Left ventricle myocardium superior (tissue), 1 donor: ENCODE results near the gene TICRR. TPM values are rescaled to one million over a fixed set of nuclear protein-coding genes. Genes with fewer than 3 reads are reported as not detected.
"Not testable (repeated sequence)": the region's sequence is repeated elsewhere in the genome, so short reads cannot be mapped to it uniquely, and the experiment has no call there.

Experiments used
- ATAC-seq: fragments of 200-7000 bp; cut with Tn5 transposase; one replicate; pipeline ENCODE4 v1.9.1; 2020; ENCODE audit warnings: mild to moderate bottlenecking, moderate library complexity
- DNase-seq: peaks from one replicate; pipeline ENCODE4 v3.0.0-alpha.2; 2020
- intact Hi-C: fragments of 100-400 bp; cut with micrococcal nuclease; formaldehyde crosslinking; loops from one replicate; pipeline ENCODE4 v1.11.0; 2022
- total RNA-seq: library from RNA; stranded (reverse); fragmentation: NEBNext Ultra II Directional; extraction: Animal tissue kit (Norgen Biotek cat#: 25700); gene quantifications from one replicate; pipeline ENCODE4 v1.2.1, GENCODE V29; 2021
- donor health status: DM: no; HTN: yes; CAD: no; lungs with severe emphysema.

Gene TICRR
- total RNA-seq, 1 donor from 2014 or later = 0.12 TPM

GRCh38 chr15:89566181-89566580 is 9.1 kb upstream of the TICRR start:
- DNase-seq = no peak
- no peak for ATAC-seq
- intact Hi-C loops = no loop called here

DNA sequence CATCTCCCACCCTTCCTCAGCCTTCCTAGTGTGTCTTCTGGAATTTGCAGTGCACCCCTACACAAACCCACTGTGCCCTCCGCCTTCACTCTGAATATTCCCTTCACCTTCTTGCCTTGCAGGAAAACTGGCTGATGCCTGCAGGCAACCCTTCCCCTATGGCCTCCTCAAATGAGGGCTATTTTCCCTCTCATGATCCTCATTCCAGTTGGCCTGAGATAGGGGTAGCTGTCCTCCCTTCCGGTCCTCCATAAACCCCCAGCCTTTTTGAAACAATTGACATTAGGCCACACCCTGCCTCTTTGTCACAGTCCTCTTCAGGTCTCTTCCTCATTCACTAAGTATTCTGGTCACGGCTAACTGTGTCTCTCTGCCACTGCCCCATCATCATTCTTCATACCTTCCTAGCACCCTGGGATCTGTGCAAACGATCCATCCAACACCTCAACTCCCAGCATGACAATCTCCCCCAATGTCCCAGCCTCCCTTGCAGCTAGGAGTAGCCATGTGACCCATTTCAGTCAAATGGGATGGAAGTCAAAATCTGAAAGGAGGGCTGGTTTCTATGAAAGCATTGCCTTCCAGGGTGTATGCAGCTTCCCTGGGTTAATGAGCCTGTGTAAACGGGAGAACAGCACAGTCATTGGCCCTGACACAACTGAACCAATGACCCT is 8.5 kb upstream of the TICRR start:
- no peak for DNase-seq
- intact Hi-C loops = no loop called here
- no peak for ATAC-seq

DNA sequence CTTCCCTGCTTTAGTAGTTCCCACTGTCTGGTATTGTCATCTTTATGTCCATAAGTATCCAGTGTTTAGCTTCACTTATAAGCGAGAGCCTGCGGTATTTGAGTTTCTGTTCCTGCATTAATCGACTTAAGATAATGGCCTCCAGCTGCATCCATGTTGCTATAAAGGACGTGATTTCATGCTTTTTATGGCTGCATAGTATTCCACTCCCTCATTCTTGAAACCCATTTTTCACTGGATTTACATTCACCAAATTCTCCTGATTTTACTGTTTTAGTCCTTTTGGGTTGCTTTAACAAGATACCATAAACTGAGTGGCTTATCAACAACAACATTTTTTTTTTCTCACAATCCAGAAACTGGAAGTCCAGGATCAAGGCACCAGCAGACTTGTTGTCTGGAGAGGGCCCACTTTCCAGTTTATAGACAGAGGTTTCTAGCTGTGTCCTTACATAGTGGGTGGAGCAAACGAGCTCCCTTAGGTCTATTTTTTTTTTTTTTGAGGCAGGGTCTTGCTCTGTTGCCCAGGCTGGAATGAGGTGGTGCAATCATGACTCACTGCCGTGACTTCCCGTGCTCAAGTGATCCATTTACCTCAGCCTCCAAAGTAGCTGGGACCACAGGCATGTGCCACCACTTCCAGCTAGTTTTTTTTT is 6.1 kb upstream of the TICRR start:
- intact Hi-C loops = no loop called here
- DNase-seq = no peak
- ATAC-seq = no peak

DNA sequence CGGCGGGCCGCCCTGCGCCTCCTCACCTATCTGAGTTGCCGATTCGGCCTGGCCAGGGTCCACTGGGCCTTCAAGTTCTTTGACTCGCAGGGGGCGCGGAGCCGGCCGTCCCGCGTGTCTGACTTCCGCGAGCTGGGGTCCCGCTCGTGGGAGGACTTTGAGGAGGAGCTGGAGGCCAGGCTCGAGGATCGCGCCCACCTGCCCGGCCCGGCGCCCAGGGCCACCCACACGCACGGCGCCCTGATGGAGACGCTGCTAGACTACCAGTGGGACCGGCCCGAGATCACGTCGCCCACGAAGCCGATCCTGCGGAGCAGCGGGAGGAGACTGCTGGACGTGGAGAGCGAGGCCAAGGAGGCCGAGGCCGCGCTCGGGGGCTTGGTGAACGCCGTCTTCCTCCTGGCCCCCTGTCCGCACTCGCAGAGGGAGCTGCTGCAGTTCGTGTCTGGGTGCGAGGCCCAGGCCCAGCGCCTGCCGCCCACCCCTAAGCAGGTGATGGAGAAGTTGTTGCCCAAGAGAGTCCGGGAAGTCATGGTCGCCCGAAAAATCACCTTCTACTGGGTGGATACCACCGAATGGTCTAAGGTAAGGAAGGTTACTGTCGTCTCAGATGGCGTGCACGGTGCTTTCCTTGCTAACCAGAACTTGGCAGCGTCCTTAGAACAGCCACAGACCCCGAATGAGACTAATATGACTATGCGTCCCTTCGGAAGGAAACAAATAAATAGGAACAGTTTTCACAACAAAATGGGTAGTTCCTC is 567 bp downstream of the TICRR start:
- ATAC-seq = no peak
- intact Hi-C loops = no loop called here
- no peak for DNase-seq

GRCh38 chr15:89576417-89576773 is 1.1 kb downstream of the TICRR start:
- no peak for ATAC-seq
- intact Hi-C loops = no loop called here

GRCh38 chr15:89577776-89578115 is 2.5 kb downstream of the TICRR start:
- intact Hi-C loops = no loop called here

More at GRCh38 chr15:89576417-89576773, 1.1 kb downstream of the TICRR start:
- no peak for DNase-seq

DNA sequence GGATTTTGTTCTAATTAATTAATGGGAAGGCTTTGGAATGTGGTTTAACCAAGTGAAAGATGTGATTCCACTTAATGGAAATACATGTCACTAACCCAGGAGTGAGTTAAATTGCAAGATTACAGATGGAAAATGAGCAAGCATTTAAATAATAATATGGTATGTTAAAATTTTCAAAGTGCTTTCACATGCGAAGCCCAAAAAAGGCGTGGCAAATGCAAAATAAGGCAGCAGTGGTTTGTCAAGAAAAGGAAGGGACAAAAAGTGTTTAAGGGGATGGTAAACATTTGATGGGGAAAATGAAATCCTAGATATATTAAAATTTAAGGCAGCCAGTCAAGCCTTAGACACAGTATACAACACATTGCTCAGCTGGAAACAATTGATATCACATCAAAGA is 2.9 kb downstream of the TICRR start:
- no peak for DNase-seq
- no peak for ATAC-seq
- intact Hi-C loops = no loop called here

More at GRCh38 chr15:89577776-89578115, 2.5 kb downstream of the TICRR start:
- DNase-seq = no peak
- ATAC-seq = no peak

GRCh38 chr15:89580747-89581146 is 5.5 kb downstream of the TICRR start:
- ATAC-seq, intact Hi-C loops, DNase-seq: not testable (repeated sequence)

- ATAC-seq (no peak), DNase-seq (no peak)
- intact Hi-C loops = no loop called here
Measured at GRCh38 chr15:89586651-89587050, 11.4 kb downstream of the TICRR start.

- DNase-seq (no peak), ATAC-seq (no peak)
- intact Hi-C loops = no loop called here
Measured at GRCh38 chr15:89587955-89588354, 12.7 kb downstream of the TICRR start.

DNA sequence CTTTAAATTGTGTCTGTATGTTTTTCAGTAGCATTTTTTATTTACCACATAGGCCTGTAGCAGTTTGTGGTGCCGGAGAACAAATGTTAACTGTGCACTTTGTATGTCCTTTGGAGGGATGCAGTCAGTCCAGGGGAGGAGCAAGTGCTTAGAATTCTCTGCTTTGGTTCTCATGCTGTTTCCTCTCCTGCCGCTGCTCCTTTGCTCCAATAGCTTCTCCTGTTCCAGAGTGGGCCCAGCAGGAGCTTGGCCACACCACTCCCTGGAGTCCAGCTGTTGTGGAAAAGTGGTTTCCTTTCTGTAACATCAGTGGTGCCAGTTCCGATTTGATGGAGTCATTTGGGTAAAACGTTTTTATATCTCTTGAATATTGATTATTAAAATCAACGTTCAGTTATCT is 16.6 kb downstream of the TICRR start:
- intact Hi-C loops = no loop called here
- no peak for ATAC-seq
- DNase-seq = no peak

DNA sequence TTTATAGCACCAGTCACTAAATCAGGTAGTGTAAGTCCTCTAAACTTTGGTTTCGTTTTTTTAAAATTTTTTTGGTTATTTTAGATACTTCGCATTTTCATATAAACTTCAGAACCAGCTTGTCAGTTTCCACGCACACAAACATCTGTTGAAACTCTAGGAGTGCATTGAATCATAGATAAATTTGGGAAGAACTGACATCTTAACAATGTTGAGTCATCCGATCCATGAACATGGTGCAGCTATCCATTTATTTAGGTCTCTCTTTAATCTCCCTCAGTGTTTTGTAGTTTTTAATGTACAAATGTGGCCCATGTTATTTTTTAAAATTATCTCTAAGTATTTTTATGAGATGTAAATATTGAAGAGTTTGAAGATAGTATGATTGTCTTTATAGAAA is 17.7 kb downstream of the TICRR start:
- ATAC-seq (no peak), DNase-seq (no peak)
- intact Hi-C loops = no loop called here

- ATAC-seq (no peak), DNase-seq (no peak)
- intact Hi-C loops = no loop called here
Measured at GRCh38 chr15:89599021-89599420, 23.8 kb downstream of the TICRR start.

DNA sequence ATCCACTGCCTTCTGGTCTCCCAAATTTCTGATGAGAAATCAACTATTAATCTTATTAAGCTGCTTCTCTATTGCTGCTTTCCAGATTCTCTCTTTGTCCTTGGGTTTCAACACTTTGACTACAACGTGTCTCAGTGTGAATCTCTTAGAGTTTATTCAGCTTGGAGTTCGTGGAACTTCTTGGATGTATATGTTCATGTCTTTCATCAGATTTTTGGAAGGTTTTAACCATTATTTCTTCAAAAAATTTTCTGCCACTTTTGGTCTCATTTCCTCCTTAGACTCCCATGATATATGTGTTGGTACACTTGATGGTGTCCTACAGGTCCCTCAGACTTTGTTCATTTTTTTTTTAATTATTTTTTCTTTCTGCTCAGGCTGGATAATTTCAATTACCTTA is 36.0 kb downstream of the TICRR start:
- DNase-seq (no peak), ATAC-seq (no peak)
- intact Hi-C loops = no loop called here

DNA sequence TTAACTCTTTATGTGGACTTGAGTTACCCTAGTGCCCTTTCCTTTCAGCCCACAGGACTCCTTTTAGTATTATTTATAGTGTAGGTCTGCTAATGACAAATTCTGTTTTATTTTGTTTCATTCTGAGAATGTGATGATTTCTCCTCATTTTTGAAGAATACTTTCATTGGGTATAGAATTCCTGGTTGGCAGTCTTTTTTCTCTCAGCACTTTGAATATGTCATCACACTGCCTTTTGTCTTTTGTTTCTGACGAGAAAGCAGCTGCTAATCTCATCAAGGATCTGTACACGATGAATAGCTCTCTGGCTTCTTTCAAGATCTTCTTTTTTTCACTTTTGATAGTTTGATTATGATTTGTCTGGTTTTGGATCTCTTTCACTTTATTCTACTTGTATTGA is 37.8 kb downstream of the TICRR start:
- ATAC-seq = no peak
- no peak for DNase-seq
- intact Hi-C loops = no loop called here

DNA sequence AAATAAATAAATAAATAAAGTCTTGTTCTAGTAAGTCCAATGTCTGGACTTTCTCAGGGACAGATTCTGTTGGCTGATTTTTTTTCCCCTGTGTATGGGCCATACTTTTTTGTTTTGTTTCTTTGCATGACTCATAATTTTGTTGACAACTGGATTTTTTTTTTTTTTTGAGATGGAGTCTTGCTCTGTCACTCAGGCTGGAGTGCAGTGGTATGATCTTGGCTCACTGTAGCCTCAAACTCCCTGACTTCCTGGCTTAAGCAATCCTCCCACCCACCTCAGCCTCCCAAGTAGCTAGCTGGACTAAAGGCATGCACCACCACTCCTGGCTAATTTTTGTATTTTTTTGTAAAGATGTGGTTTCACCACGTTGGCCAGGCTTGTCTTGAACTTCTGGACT is 38.9 kb downstream of the TICRR start:
- ATAC-seq = no peak
- no peak for DNase-seq
- intact Hi-C loops = no loop called here

DNA sequence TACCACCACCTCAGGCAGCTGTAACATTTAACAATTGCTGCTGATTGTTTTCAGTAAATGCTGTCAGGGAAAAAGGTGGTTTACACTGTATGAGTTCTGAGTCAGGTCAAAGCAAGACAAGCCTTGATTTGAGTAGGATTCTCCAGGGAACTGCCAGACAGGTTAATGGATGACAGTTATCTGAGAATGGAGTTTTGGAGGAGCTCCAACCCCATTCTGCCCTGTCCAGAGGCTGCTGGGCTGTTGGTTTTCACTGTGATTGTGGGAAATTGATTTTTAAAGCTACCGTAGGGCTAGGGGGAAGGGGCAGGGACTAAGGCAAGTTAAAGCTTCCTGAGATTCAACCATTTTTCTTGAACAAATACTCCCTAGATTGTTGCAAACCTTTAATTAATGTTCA is 39.9 kb downstream of the TICRR start:
- DNase-seq (no peak), ATAC-seq (no peak)
- intact Hi-C loops = no loop called here

DNA sequence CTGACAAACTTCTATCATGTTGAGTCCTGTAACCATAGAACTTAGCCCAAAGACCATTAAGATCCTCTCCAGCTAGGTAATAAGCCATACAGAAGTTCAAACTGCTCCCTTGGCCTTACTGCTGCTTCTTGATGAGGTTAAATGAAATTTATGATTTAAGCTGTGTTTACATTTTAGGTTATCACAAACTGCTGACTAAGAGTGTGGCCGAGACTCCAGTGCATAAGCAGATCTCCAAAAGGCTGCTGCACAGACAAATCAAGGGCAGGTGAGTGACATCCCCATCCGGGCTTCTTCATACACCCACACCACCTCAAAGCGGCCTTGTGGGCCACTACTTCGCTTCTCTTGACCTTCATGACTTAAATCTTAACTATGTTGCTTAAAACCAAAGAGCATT is 41.0 kb downstream of the TICRR start:
- DNase-seq = no peak
- intact Hi-C loops = no loop called here
- no peak for ATAC-seq

- DNase-seq = no peak
- intact Hi-C loops = no loop called here
- ATAC-seq = no peak
Measured at GRCh38 chr15:89621547-89621946, 46.3 kb downstream of the TICRR start.

- intact Hi-C loops = no loop called here
- ATAC-seq (no peak), DNase-seq (no peak)
Measured at GRCh38 chr15:89623165-89623564, 47.9 kb downstream of the TICRR start.

- no peak for ATAC-seq
- DNase-seq = no peak
- intact Hi-C loops = no loop called here
Measured at GRCh38 chr15:89625716-89626115, 50.4 kb downstream of the TICRR start.
